ENCODE measurements around the gene MBOAT7. TPM values are rescaled to one million over a fixed set of nuclear protein-coding genes. Genes with fewer than 3 reads are reported as not detected.

The MBOAT7 gene
- total RNA-seq, 4 donors from 2014 or later: 5.3 to 47.8 (median 19.2) TPM

DNA sequence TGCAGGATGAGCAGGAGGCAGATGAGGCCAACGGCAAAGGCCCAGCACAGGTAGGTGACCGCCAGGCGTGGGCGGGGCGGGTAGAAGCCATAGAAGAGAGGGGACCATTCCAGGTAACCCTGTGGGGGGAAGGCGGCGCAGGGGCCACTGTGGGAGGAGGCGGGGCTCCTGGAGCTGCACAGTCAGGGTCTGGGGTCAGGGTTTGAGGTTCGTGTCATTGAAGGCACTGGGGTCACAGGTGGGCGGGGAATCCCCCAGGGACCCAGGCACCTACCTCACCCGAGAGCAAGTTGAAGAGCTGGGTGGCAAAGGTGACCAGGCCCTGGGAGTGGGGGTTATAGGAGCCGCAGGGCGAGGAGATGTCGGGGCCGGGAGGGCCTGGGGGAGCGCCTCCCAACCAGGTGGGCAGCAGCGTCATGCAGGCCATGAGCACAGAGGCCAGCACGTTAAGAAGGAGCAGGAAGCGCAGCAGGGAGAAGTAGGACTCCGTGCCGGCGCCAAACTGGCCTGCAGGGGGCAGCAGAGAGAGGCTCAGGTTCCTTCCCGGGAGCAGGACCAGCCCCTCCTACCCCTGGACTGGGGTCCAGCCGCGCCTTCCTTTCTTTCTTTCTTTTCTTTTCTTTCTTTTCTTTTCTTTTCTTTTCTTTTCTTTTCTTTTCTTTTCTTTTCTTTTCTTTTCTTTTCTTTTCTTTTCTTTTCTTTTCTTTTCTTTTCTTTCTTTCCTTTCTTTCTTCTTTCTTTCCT lies 21.0 kb downstream of the MBOAT7 start:
- intact Hi-C loops (cut with DNase I; ENCODE audit: low total_unique reads): no loop called here
- Histone ChIP-seq H3K9me3 (no peaks in the 10 kb centered on the region), H3K4me3 (no peak overlapping the region), H3K27ac (no peak overlapping the region), H3K4me1 (no peaks in the 10 kb centered on the region), H3K36me3 (no peaks in the 10 kb centered on the region), H3K27me3 (no peaks in the 10 kb centered on the region)
- DNase-seq: peak; percentile 89 to 91
- TF ChIP-seq, protein P1, sequence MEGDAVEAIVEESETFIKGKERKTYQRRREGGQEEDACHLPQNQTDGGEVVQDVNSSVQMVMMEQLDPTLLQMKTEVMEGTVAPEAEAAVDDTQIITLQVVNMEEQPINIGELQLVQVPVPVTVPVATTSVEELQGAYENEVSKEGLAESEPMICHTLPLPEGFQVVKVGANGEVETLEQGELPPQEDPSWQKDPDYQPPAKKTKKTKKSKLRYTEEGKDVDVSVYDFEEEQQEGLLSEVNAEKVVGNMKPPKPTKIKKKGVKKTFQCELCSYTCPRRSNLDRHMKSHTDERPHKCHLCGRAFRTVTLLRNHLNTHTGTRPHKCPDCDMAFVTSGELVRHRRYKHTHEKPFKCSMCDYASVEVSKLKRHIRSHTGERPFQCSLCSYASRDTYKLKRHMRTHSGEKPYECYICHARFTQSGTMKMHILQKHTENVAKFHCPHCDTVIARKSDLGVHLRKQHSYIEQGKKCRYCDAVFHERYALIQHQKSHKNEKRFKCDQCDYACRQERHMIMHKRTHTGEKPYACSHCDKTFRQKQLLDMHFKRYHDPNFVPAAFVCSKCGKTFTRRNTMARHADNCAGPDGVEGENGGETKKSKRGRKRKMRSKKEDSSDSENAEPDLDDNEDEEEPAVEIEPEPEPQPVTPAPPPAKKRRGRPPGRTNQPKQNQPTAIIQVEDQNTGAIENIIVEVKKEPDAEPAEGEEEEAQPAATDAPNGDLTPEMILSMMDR (IDR thresholded peaks at IDR 0.05): peak; percentile 74 to 87 (median 79)
- TF ChIP-seq POLR2A (IDR thresholded peaks at IDR 0.05): no peak

DNA sequence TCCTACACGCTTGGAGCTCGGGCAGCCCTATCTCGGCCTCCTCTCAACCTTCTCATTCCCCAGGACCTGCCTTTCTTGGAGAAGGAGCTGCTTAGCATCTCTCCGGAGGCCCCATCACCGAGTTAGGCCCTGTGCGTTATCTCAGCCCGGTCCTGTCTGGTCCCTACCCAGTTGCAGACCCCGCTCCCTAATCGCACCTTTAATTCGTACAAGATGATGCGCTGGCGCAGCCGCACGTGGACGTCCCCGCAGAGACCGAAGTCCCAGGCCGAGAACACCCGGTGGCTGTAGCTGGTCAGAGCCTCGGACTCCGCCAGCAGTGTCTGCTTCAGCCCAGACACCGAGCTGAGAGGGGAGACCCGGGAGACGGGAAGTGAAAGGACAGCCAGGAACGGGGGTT lies 24.2 kb downstream of the MBOAT7 start:
- no peaks in the 10 kb centered on the region for H3K36me3 ChIP-seq
- no peaks in the 10 kb centered on the region for H3K27me3 ChIP-seq
- no peak overlapping the region for H3K4me3 ChIP-seq
- no peak overlapping the region for H3K27ac ChIP-seq
- H3K4me1 ChIP-seq: no peaks in the 10 kb centered on the region
- H3K9me3 ChIP-seq: no peaks in the 10 kb centered on the region
- TF ChIP-seq, protein P1 (IDR thresholded peaks at IDR 0.05): no peak
- TF ChIP-seq POLR2A (IDR thresholded peaks at IDR 0.05): no peak
- no peak for DNase-seq
- intact Hi-C loops (cut with DNase I; ENCODE audit: low total_unique reads): no loop called here

DNA sequence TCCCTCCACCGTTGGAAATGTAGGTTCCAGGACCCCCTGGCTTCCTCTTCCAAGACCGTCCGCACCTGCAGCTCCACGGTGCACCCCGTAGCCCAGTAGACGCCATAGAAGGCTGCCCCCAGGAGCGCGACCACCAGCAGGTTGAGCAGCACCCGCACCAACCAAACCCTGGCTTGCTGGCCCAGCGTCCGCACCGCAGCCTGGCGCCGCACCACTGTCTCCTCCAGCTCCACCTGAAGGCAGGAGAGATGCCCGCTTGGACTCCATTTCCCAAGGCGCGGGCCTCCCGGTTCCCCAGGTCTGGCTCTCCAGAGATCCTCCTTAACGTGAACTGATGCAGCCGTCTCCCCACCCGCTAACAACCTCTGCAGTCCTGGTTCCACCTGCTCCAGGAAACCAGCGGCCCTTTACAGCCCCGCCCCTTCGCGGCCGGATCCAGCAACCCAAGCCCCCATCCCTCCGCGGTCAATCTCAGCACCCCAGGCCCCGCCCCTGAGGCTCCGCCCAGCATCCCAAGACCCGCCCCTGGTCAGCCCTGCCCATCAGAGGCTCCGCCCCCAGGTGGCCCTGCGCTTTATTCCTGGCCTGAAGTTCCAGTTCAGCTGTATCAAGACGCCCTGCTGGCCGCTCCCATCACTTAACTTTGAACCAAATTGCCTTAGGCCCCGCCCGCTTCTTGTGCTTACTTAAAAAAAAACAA lies 24.9 kb downstream of the MBOAT7 start:
- Histone ChIP-seq H3K4me3 (no peak overlapping the region), H3K9me3 (no peaks in the 10 kb centered on the region), H3K36me3 (no peaks in the 10 kb centered on the region), H3K4me1 (no peaks in the 10 kb centered on the region), H3K27me3 (no peaks in the 10 kb centered on the region), H3K27ac (no peak overlapping the region)
- peak in 1 of 2 donors; percentile 61 for DNase-seq
- no peak for TF ChIP-seq POLR2A (IDR thresholded peaks at IDR 0.05)
- TF ChIP-seq, protein P1 (IDR thresholded peaks at IDR 0.05): no peak
- intact Hi-C loops (cut with DNase I; ENCODE audit: low total_unique reads): no loop called here

DNA sequence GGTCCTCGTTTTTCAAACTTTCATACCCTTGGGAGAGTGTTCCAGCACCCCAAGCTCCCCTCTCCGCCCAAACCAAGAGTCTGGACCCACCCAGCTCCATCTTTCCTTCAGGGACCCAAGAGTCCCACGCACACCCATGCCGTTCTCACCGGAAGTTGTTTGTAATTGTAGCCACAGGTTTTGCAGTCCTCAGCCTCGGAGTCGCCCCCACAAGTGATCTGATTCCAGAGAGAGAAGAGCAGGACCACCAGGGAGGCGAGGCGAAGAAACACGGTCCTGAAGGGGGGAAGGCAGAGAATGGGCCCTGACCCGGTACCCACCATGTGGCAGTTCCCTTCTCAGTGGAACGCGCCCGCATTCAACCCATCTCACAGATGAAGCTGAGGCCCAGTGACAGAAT lies 26.5 kb downstream of the MBOAT7 start:
- Histone ChIP-seq H3K9me3 (no peaks in the 10 kb centered on the region), H3K4me3 (no peak overlapping the region), H3K27ac (no peak overlapping the region), H3K4me1 (peaks cover 0 to 4% of the 10 kb centered on the region in 2 donors), H3K27me3 (no peaks in the 10 kb centered on the region), H3K36me3 (no peaks in the 10 kb centered on the region)
- DNase-seq: no peak
- intact Hi-C loops (cut with DNase I; ENCODE audit: low total_unique reads): no loop called here
- TF ChIP-seq, protein P1 (IDR thresholded peaks at IDR 0.05): no peak
- no peak for TF ChIP-seq POLR2A (IDR thresholded peaks at IDR 0.05)

DNA sequence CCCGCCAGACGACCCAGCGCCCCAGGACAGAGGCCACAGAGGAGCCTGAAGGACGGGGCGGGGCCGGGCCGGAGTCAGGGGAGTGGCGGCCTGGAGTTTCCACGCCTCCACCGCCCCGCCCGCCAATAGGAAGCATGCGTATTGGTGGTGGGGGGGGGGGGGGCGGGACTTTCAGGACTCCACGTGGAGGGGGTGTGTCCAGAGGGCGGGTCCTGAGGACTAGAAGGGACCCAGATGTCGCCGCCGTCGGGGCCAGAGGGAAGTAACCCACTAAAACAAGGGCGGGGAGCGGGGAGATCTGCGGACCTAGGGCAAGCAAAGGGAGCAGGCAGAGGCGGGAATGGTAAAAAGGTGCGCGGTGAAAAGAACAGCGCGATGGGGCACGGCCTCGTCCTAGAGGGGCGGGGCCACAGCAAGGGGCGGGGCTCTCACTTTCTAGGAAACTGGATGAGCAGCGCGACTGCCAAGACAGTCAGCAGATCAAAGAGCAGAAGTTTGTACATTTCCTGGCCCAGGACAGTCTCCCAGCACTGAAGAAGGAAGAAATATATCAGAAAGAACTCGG lies 27.1 kb downstream of the MBOAT7 start:
- no peaks in the 10 kb centered on the region for H3K36me3 ChIP-seq
- intact Hi-C loops (cut with DNase I; ENCODE audit: low total_unique reads): no loop called here
- peaks cover 0 to 4% of the 10 kb centered on the region in 2 donors for H3K4me1 ChIP-seq
- peak; percentile 82 to 89 for DNase-seq
- peak overlapping the region; percentile 16 to 34 for H3K4me3 ChIP-seq
- H3K27me3 ChIP-seq: no peaks in the 10 kb centered on the region
- H3K27ac ChIP-seq: peak overlapping the region in 1 of 2 donors; percentile 46
- H3K9me3 ChIP-seq: no peaks in the 10 kb centered on the region
- TF ChIP-seq, protein P1 (IDR thresholded peaks at IDR 0.05): no peak
- no peak for TF ChIP-seq POLR2A (IDR thresholded peaks at IDR 0.05)
